Measurements from ENCODE around the gene ST6GALNAC4. TPM values are rescaled to one million over a fixed set of nuclear protein-coding genes. Genes with fewer than 3 reads are reported as not detected.
A peak's percentile ranks its signal among the peaks of the same experiment; 100 is the strongest.

Gene ST6GALNAC4
- total RNA-seq, 1 experiment from 2014 or later, result 25.7 TPM

- ChIA-PET CTCF (interaction anchor here (0.9 to 2.0 kb wide), 4 partner anchors 16 to 180 kb away, joined by 3 to 5 read pairs (median 4); no protein-coding TSS in a partner anchor), POLR2A (interaction anchor here (0.6 to 1.2 kb wide), 3 partner anchors 17 to 808 kb away, joined by 3 to 9 read pairs (median 4); no protein-coding TSS in a partner anchor)
- peaks cover 30% of the 10 kb centered on the region for H3K4me1 Mint-ChIP-seq
- TF ChIP-seq STAT6 (CRISPR knock-in tag; conservative IDR thresholded peaks at IDR 0.05; ENCODE audit: low read depth) (no peak), HMGA2 (CRISPR knock-in tag; IDR thresholded peaks at IDR 0.05) (0 out of 2 replicates have a peak, but pooled peaks have one; percentile 10), ELF4 (CRISPR knock-in tag; IDR thresholded peaks at IDR 0.05; ENCODE audit: low read depth) (no peak), CREM (CRISPR knock-in tag; IDR thresholded peaks at IDR 0.05) (0 out of 2 replicates have a peak, but pooled peaks have one; percentile 33), MYBL2 (CRISPR knock-in tag; IDR thresholded peaks at IDR 0.05) (0 out of 2 replicates have a peak, but pooled peaks have one; percentile 29), FOXK1 (CRISPR knock-in tag; IDR thresholded peaks at IDR 0.05) (0 out of 2 replicates have a peak, but pooled peaks have one; percentile 27), TEAD4 (CRISPR knock-in tag; IDR thresholded peaks at IDR 0.05) (0 out of 2 replicates have a peak, but pooled peaks have one; percentile 43), NR2C2 (CRISPR knock-in tag; IDR thresholded peaks at IDR 0.05) (no peak), TCF7 (CRISPR knock-in tag; IDR thresholded peaks at IDR 0.05; ENCODE audit: low read depth) (no peak), ZNF671 (CRISPR knock-in tag; IDR thresholded peaks at IDR 0.05) (0 out of 2 replicates have a peak, but pooled peaks have one; percentile 12), IRF2 (CRISPR knock-in tag; IDR thresholded peaks at IDR 0.05; ENCODE audit: borderline replicate concordance, low read depth) (no peak), FOXJ3 (CRISPR knock-in tag; IDR thresholded peaks at IDR 0.05; ENCODE audit: borderline replicate concordance) (no peak), FOXP1 (CRISPR knock-in tag; IDR thresholded peaks at IDR 0.05; ENCODE audit: borderline replicate concordance) (no peak), IRF1 (CRISPR knock-in tag; IDR thresholded peaks at IDR 0.05) (no peak), GABPB1 (CRISPR knock-in tag; IDR thresholded peaks at IDR 0.05) (peak; percentile 79), E2F5 (CRISPR knock-in tag; IDR thresholded peaks at IDR 0.05) (0 out of 2 replicates have a peak, but pooled peaks have one; percentile 25), TEAD1 (CRISPR knock-in tag; IDR thresholded peaks at IDR 0.05) (0 out of 2 replicates have a peak, but pooled peaks have one; percentile 20), NFATC4 (CRISPR knock-in tag; IDR thresholded peaks at IDR 0.05) (peak; percentile 59; the same call in 1 of the 2 replicates), PRRX2 (CRISPR knock-in tag; IDR thresholded peaks at IDR 0.05) (peak; percentile 17; the same call in 1 of the 2 replicates), GTF2I (CRISPR knock-in tag; conservative IDR thresholded peaks at IDR 0.05) (peak; percentile 96), OVOL2 (CRISPR knock-in tag; IDR thresholded peaks at IDR 0.05; ENCODE audit: borderline replicate concordance) (no peak)
- TF ChIP-seq, protein P1, sequence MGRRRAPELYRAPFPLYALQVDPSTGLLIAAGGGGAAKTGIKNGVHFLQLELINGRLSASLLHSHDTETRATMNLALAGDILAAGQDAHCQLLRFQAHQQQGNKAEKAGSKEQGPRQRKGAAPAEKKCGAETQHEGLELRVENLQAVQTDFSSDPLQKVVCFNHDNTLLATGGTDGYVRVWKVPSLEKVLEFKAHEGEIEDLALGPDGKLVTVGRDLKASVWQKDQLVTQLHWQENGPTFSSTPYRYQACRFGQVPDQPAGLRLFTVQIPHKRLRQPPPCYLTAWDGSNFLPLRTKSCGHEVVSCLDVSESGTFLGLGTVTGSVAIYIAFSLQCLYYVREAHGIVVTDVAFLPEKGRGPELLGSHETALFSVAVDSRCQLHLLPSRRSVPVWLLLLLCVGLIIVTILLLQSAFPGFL (CRISPR knock-in tag; IDR thresholded peaks at IDR 0.05; ENCODE audit: borderline replicate concordance), result no peak
- TF ChIP-seq, protein P2, sequence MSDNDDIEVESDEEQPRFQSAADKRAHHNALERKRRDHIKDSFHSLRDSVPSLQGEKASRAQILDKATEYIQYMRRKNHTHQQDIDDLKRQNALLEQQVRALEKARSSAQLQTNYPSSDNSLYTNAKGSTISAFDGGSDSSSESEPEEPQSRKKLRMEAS (CRISPR knock-in tag; IDR thresholded peaks at IDR 0.05), result peak; percentile 67
- TF ChIP-seq, protein P3, sequence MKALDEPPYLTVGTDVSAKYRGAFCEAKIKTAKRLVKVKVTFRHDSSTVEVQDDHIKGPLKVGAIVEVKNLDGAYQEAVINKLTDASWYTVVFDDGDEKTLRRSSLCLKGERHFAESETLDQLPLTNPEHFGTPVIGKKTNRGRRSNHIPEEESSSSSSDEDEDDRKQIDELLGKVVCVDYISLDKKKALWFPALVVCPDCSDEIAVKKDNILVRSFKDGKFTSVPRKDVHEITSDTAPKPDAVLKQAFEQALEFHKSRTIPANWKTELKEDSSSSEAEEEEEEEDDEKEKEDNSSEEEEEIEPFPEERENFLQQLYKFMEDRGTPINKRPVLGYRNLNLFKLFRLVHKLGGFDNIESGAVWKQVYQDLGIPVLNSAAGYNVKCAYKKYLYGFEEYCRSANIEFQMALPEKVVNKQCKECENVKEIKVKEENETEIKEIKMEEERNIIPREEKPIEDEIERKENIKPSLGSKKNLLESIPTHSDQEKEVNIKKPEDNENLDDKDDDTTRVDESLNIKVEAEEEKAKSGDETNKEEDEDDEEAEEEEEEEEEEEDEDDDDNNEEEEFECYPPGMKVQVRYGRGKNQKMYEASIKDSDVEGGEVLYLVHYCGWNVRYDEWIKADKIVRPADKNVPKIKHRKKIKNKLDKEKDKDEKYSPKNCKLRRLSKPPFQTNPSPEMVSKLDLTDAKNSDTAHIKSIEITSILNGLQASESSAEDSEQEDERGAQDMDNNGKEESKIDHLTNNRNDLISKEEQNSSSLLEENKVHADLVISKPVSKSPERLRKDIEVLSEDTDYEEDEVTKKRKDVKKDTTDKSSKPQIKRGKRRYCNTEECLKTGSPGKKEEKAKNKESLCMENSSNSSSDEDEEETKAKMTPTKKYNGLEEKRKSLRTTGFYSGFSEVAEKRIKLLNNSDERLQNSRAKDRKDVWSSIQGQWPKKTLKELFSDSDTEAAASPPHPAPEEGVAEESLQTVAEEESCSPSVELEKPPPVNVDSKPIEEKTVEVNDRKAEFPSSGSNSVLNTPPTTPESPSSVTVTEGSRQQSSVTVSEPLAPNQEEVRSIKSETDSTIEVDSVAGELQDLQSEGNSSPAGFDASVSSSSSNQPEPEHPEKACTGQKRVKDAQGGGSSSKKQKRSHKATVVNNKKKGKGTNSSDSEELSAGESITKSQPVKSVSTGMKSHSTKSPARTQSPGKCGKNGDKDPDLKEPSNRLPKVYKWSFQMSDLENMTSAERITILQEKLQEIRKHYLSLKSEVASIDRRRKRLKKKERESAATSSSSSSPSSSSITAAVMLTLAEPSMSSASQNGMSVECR (CRISPR knock-in tag; IDR thresholded peaks at IDR 0.05; ENCODE audit: borderline replicate concordance), result 0 out of 2 replicates have a peak, but pooled peaks have one; percentile 70
Measured at GRCh38 chr9:127937388-127938297, 20.8 kb upstream of the ST6GALNAC4 start, which contains the start of gene DPM2. DPM2 (minus strand) TSS chr9:127937854; CDS start chr9:127937820, 34 bp downstream.

More at GRCh38 chr9:127937388-127938297, 20.8 kb upstream of the ST6GALNAC4 start, which contains the start of gene DPM2:
- H3K4me3 Mint-ChIP-seq, result peak within 1 kb of the TSS; percentile 90
- no peaks in the 10 kb centered on the region for H3K9me3 Mint-ChIP-seq
- DNase-seq (ENCODE audit: low spot score) (peak; percentile 84), ATAC-seq (peak; percentile 90)
- peaks cover 3% of the 10 kb centered on the region; the same call in 1 of the 2 replicates for H3K36me3 Mint-ChIP-seq
- peak within 1 kb of the TSS; percentile 95 for H3K27ac Mint-ChIP-seq
- H3K27me3 Mint-ChIP-seq (ENCODE audit: low read depth), result no peaks in the 10 kb centered on the region

Data from WTC11 (cell line).